Uterus (tissue), 2 donors: Measurements from ENCODE around the gene RAET1L.

Experiments
- CTCF ChIP-seq, 4 experiments: fragments of 200-600 bp in 2 of 4; fragments of 450-650 bp in 2 of 4; sonication (generic) in 2 of 4; IDR thresholded peaks; one replicate each; pipeline ENCODE4 v1.5.1; 2016 to 2019; ENCODE audit warnings: antibody characterized with exemption in 4 of 4, mild to moderate bottlenecking in 2 of 4, moderate library complexity in 1 of 4
- POLR2A ChIP-seq, 2 donors: fragments of 450-650 bp; IDR thresholded peaks; one replicate each; pipeline ENCODE4 v1.6.1; 2016; ENCODE audit warnings: antibody characterized with exemption in 2 of 2, mild to moderate bottlenecking in 1 of 2, moderate library complexity in 1 of 2

DNA sequence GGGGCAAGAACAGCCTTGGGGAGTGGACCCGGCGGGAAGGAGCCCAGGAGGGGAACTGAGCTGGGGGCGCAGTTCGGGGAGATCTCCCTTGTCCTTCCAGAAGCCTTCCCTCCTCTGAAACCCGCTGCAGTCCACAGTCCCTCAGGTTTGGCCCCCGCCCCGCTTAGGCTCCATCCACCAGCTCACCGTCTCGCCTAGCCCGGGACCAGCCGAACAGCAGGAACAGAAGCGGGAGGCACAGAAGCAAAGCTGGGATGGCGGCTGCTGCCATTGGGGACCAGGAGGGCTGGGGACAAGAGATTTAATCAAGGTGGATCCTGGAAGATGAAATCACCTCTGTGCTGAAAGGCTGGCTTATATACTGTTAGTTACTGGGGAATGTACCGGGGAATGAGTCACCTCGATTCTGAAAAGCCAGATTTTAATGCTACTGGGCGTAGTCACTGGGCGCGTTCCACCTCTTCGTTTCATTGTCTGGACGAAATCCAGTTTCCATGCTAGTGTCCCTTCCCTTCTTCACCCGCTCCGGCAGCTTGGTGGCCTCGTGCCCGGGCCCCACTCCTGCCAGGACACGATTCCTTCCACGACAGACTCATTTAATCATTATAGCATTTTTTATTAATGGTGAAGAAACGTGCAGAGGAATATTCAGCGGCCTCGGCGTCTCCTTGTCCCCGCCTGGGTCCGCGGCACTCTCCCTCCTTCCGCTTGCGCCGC, at the start of gene RAET1L:
- no peak for TF ChIP-seq CTCF (IDR thresholded peaks at IDR 0.05)
- TF ChIP-seq POLR2A (IDR thresholded peaks at IDR 0.05): no peak
